GM20000 (cell line): Measurements from ENCODE around the gene ADGRF1.

Experiments
- DNase-seq: peaks from one replicate; pipeline ENCODE4 v3.0.0; 2012; ENCODE audit warnings: low spot score
- CTCF ChIP-seq: IDR thresholded peaks from 2 replicates; pipeline ENCODE4 v1.5.1; 2012; ENCODE audit warnings: mild to moderate bottlenecking, control low read depth; ENCODE audit errors: extremely low read depth, missing control alignments

Gene ADGRF1

GRCh38 chr6:47005486-47005885, 36.6 kb downstream of the ADGRF1 start:
- TF ChIP-seq CTCF = no peak
- no peak for DNase-seq

- TF ChIP-seq CTCF = no peak
Measured at GRCh38 chr6:47004463-47004862, 37.7 kb downstream of the ADGRF1 start.

GRCh38 chr6:47000842-47001241, 41.3 kb downstream of the ADGRF1 start:
- no peak for TF ChIP-seq CTCF
- no peak for DNase-seq

More at GRCh38 chr6:47004463-47004862, 37.7 kb downstream of the ADGRF1 start:
- no peak for DNase-seq

- no peak for TF ChIP-seq CTCF
Measured at GRCh38 chr6:46998436-46999017, 43.6 kb downstream of the ADGRF1 start.

GRCh38 chr6:46997646-46998045, 44.5 kb downstream of the ADGRF1 start:
- no peak for TF ChIP-seq CTCF
- DNase-seq = no peak

More at GRCh38 chr6:46998436-46999017, 43.6 kb downstream of the ADGRF1 start:
- no peak for DNase-seq

GRCh38 chr6:46996860-46997641, 45.1 kb downstream of the ADGRF1 start:
- no peak for TF ChIP-seq CTCF
- no peak for DNase-seq

- TF ChIP-seq CTCF = no peak
- no peak for DNase-seq
Measured at GRCh38 chr6:46994933-46995332, 47.2 kb downstream of the ADGRF1 start.
